HTERT RPE-1 (cell line): ENCODE data around the gene SPATA31E1.
"Not testable (repeated sequence)": the region's sequence is repeated elsewhere in the genome, so short reads cannot be mapped to it uniquely, and the experiment has no call there.

ENCODE experiments used
- in situ Hi-C: fragments of 300-500 bp; cut with MboI; formaldehyde crosslinking; loops from 4 replicates; pipeline ENCODE4 v1.14.3; 2020; ENCODE audit warnings: low sequenced_read_pairs

The SPATA31E1 gene

GRCh38 chr9:87919013-87919412 is 36.3 kb downstream of the SPATA31E1 start:
- in situ Hi-C loops = not testable (repeated sequence)

GRCh38 chr9:87921561-87921960 is 38.9 kb downstream of the SPATA31E1 start:
- in situ Hi-C loops = not testable (repeated sequence)

DNA sequence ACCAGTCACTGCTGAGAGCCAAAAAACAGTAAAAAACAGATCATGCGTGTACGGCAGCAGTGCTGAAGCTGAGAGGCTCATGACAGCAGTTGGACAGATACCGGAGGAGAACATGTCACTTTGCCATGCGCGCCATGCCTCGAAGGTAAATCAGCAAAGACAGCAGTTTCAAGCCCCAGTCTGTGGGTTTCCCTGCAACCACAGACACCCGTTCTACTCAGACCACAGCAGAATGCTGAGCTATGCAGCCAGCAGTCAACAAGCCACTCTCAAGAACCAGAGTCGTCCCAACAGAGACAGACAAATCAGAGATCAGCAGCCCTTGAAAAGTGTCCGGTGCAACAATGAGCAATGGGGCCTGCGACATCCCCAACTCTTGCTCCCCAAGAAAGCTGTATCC is 40.3 kb downstream of the SPATA31E1 start:
- in situ Hi-C loops = not testable (repeated sequence)

DNA sequence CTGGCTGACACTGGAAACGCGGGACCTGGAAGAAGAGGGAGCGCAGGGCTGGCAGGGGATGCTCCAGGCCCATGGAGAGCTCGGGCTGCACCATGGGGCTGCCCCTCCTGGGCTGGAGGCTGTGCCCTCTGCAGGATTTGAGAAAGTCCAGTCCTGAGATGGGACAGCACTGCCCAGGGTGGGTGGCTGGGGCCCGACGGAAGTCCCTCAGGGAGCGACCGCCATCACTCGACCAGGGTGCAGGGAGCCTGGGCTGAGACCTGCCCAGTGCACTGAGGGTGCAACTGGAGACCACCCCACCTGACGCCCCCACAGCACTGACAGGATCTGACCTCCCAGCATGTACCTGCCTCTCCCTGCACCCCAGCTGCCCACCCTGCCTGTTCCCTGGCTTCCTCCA is 42.2 kb downstream of the SPATA31E1 start:
- in situ Hi-C loops = not testable (repeated sequence)

DNA sequence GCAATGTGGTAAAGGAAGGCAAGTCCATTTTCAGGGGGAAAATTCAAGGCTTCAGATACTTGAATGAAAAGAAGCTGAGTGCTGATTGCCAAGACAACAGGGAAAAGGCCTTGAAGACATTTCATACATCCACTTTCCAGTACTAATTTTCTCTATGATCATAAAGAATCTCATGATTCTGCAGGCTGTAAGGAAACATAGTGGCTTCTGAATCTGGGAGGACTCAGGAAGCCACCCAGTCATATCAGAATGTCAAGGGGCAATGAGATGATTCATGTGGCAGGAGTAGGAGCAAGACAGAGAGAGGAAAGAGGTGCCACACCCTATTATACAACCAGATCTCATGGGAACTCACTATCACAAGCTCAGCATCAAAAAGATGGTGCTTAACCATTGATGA is 46.5 kb downstream of the SPATA31E1 start:
- in situ Hi-C loops = not testable (repeated sequence)

DNA sequence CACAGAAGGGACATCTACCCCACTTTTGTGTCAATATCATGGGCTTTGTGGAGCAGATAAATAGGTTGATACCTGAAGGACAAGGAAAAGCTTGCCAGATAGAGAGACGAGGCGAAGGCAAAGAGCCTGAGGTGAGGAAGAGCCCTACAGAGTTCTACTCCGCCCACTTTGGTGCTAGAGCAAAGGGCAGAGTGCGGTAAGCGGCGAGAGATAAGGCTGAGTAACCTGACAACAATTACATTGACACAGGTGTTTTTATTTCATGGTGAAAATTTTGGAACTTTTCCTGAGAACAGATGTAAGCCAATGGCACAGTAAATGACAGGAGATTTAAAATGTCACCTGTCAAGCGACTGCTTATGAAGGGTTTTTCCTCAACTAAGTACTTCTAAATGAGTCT is 51.8 kb downstream of the SPATA31E1 start:
- in situ Hi-C loops = not testable (repeated sequence)

GRCh38 chr9:87937352-87937751 is 54.7 kb downstream of the SPATA31E1 start:
- in situ Hi-C loops = not testable (repeated sequence)

DNA sequence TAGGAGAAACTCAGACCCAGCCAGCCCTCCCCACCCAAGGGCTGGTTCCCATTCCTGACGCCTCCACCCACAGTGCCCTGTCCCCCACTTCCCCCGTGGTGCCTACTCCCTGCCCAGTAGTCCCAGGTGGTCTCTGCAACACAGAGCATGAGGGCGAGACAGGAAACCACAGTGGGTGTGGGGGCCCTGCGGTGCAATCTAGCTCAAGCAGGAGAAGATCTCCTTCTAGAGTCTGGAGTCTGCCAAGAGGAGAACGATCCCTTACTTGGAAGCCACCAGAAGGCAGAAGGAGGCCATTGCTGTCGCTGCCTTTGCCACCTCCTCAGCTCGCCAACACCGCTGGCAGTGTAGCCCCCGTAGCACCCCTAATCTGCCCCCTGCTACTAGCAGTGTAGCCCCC is 55.2 kb downstream of the SPATA31E1 start:
- in situ Hi-C loops = not testable (repeated sequence)

DNA sequence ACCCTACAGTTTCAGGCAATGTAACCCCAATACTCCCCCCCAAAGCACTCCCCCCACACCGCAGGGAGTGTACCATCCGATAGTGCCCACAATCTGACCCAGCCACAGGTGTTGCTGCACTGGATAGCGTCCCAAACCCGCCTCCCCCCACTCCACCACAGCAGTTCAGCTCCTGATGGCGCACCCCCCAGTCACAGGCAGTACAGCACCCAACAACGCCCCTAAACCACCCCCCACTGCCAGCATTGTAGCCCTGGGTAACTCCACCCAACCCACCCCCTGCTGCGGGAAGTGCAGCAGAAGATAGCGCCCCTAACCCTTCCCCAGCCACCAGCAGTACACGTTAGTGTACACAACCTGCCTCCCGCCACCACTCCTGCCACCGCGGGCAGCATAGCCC is 55.7 kb downstream of the SPATA31E1 start:
- in situ Hi-C loops = not testable (repeated sequence)
